HCT116 (cell line): ENCODE results near the gene CSF1R. TPM values are rescaled to one million over a fixed set of nuclear protein-coding genes. Genes with fewer than 3 reads are reported as not detected.

ENCODE experiments used
- ATAC-seq: fragments of 200-7000 bp; cut with Tn5 transposase; 2 replicates; pipeline ENCODE4 v1.9.1; 2020; ENCODE audit warnings: mild to moderate bottlenecking, moderate library complexity
- BruUV-seq: library from RNA; stranded (reverse); fragments of 400-500 nt; replicated peaks from 2 replicates; lab custom pipeline; 2021; lab: Mats Ljungman, UMichigan
- CTCF ChIA-PET: fragments of 300-600 bp; sonication (Branson Sonifier 250); formaldehyde crosslinking; loops from one replicate; lab custom pipeline; 2021; ENCODE audit warnings: antibody characterized with exemption; lab: Charles Lee
- POLR2A ChIA-PET: fragments of 300-600, 350-600 bp; sonication (Branson Sonifier 250); formaldehyde crosslinking; loops from one replicate; lab custom pipeline; 2021; ENCODE audit warnings: antibody characterized with exemption; lab: Charles Lee
- RAD21 ChIA-PET, 2 experiments: fragments of 300-600 bp; sonication (Branson Sonifier 250); formaldehyde crosslinking; loops; one replicate each; lab custom pipeline; 2023; ENCODE audit warnings: low total read pairs in 2 of 2; ENCODE audit not compliant: uncharacterized antibody in 2 of 2, unreplicated experiment in 2 of 2, low non-redundant PET in 1 of 2; lab: Charles Lee
- DNase-seq: peaks from one replicate; pipeline ENCODE4 v3.0.0-alpha.2; 2010; ENCODE audit warnings: low read depth, low spot score
- H2AFZ ChIP-seq: fragments of 200-600 bp; shearing (Covaris generic), sonication (generic); 2 replicates; pipeline ENCODE4 v1.6.1; 2017; ENCODE audit warnings: low read depth, mixed run types, mixed read lengths, antibody characterized with exemption, low read length; ENCODE audit not compliant: poor library complexity, severe bottlenecking
- H3K27ac ChIP-seq: 2 replicates; pipeline ENCODE4 v1.5.1; 2012; ENCODE audit warnings: low read depth, low read length
- H3K27me3 ChIP-seq: fragments of 200-600 bp; sonication (generic); 2 replicates; pipeline ENCODE4 v1.6.1; 2016; ENCODE audit warnings: mixed run types, low read length, mixed read lengths; ENCODE audit not compliant: insufficient read depth
- H3K36me3 ChIP-seq, 2 experiments: fragments of 200-500 bp in 1 of 2; fragments of 200-600 bp in 1 of 2; sonication (Bioruptor generic) in 1 of 2; sonication (generic) in 1 of 2; 2 replicates each; pipeline versions ENCODE4 v1.5.1 to v1.6.1; 2014 to 2016; ENCODE audit warnings: low read length in 2 of 2, inconsistent platforms in 1 of 2, mixed read lengths in 1 of 2, mixed run types in 1 of 2; ENCODE audit not compliant: insufficient read depth in 2 of 2, control insufficient read depth in 1 of 2
- H3K4me1 ChIP-seq, 2 experiments: fragments of 200-600 bp in 1 of 2; sonication (generic) in 1 of 2; 2 replicates each; pipeline versions ENCODE4 v1.5.1 to v1.6.1; 2012 to 2017; ENCODE audit warnings: low read length in 2 of 2, inconsistent platforms in 1 of 2, mild to moderate bottlenecking in 1 of 2, mixed read lengths in 1 of 2, mixed run types in 1 of 2, moderate library complexity in 1 of 2; ENCODE audit not compliant: insufficient read depth in 2 of 2, control insufficient read depth in 1 of 2
- H3K4me2 ChIP-seq: fragments of 200-600 bp; sonication (generic); 2 replicates; pipeline ENCODE4 v1.6.1; 2017; ENCODE audit warnings: mixed run types, low read length, mixed read lengths
- H3K4me3 ChIP-seq, 2 experiments: fragments of 200-600 bp in 1 of 2; sonication (generic) in 1 of 2; replicated peaks in 1 of 2; 2 replicates each; pipeline ENCODE4 v1.5.1; 2011 to 2016; ENCODE audit warnings: low read length in 2 of 2, control low read depth in 1 of 2, low read depth in 1 of 2, mild to moderate bottlenecking in 1 of 2, mixed read lengths in 1 of 2, mixed run types in 1 of 2
- H3K79me2 ChIP-seq: fragments of 200-600 bp; sonication (generic); 2 replicates; pipeline ENCODE4 v1.6.1; 2017; ENCODE audit warnings: mild to moderate bottlenecking, mixed run types, low read length, moderate library complexity, mixed read lengths; ENCODE audit not compliant: insufficient read depth
- H3K9ac ChIP-seq: fragments of 200-600 bp; sonication (generic); 2 replicates; pipeline ENCODE4 v1.6.1; 2016; ENCODE audit warnings: low read length, mixed read lengths
- H3K9me2 ChIP-seq: fragments of 200-600 bp; sonication (generic), shearing (Covaris generic); 2 replicates; pipeline ENCODE4 v1.6.1; 2017; ENCODE audit warnings: mixed run types, mild to moderate bottlenecking, moderate library complexity; ENCODE audit not compliant: insufficient read depth
- H3K9me3 ChIP-seq, 2 experiments: fragments of 200-500 bp in 1 of 2; fragments of 200-600 bp in 1 of 2; sonication (Bioruptor generic) in 1 of 2; sonication (generic) in 1 of 2; 2 replicates each; pipeline ENCODE4 v1.6.1; 2014 to 2017; ENCODE audit warnings: low read length in 2 of 2, mixed read lengths in 2 of 2, inconsistent platforms in 1 of 2, low read depth in 1 of 2, mild to moderate bottlenecking in 1 of 2, mixed run types in 1 of 2, moderate library complexity in 1 of 2; ENCODE audit not compliant: control insufficient read depth in 1 of 2, insufficient read depth in 1 of 2
- H4K20me1 ChIP-seq: fragments of 200-600 bp; sonication (generic), shearing (Covaris generic); 2 replicates; pipeline ENCODE4 v1.6.1; 2017; ENCODE audit warnings: mixed run types, mild to moderate bottlenecking, moderate library complexity; ENCODE audit not compliant: insufficient read depth
- CBX3 ChIP-seq: IDR thresholded peaks from 2 replicates; pipeline ENCODE4 v1.6.1; 2012; ENCODE audit warnings: low read depth
- EZH2 ChIP-seq: fragments of 200-600 bp; sonication (generic); IDR thresholded peaks from 2 replicates; pipeline ENCODE4 v1.6.1; 2017; ENCODE audit warnings: antibody characterized with exemption, mixed run types
- EZH2phosphoT487 ChIP-seq: fragments of 200-600 bp; IDR thresholded peaks from 2 replicates; pipeline ENCODE4 v1.6.1; 2018; ENCODE audit warnings: antibody characterized with exemption, borderline replicate concordance
- FOSL1 ChIP-seq: IDR thresholded peaks from 2 replicates; pipeline ENCODE4 v1.6.1; 2012; ENCODE audit warnings: low read depth
- JUND ChIP-seq: IDR thresholded peaks from 2 replicates; pipeline ENCODE4 v1.6.1; 2012
- POLR2A ChIP-seq: IDR thresholded peaks from 2 replicates; pipeline ENCODE4 v1.7.0; 2011; ENCODE audit warnings: borderline replicate concordance; ENCODE audit not compliant: insufficient read depth, insufficient read length; ENCODE audit errors: extremely low read depth
- POLR2AphosphoS5 ChIP-seq: IDR thresholded peaks from 2 replicates; pipeline ENCODE4 v1.6.1; 2011; ENCODE audit warnings: mild to moderate bottlenecking, low read depth, low read length, moderate library complexity
- SIN3A ChIP-seq: IDR thresholded peaks from 2 replicates; pipeline ENCODE4 v1.6.1; 2012; ENCODE audit warnings: low read depth
- SP1 ChIP-seq: IDR thresholded peaks from 2 replicates; pipeline ENCODE4 v1.6.1; 2012; ENCODE audit warnings: low read depth
- TCF7L2 ChIP-seq: IDR thresholded peaks from 2 replicates; pipeline ENCODE4 v1.7.0; 2011; ENCODE audit warnings: borderline replicate concordance, inconsistent platforms; ENCODE audit not compliant: insufficient read depth, insufficient read length; ENCODE audit errors: extremely low read depth
- ZFX ChIP-seq: fragments of 450-650 bp; IDR thresholded peaks from 2 replicates; pipeline ENCODE4 v1.6.1; 2017
- ZNF274 ChIP-seq: fragments of 200-500 bp; sonication (Bioruptor generic); IDR thresholded peaks from 2 replicates; pipeline ENCODE4 v1.6.1; 2014; ENCODE audit warnings: mild to moderate bottlenecking, low read depth, low read length, inconsistent platforms
- intact Hi-C: fragments of 100-400 bp; cut with micrococcal nuclease; formaldehyde crosslinking; loops from 2 replicates; pipeline ENCODE4 v1.10.0; 2022
- total RNA-seq: library from RNA; stranded (reverse); gene quantifications from one replicate; pipeline ENCODE4 v1.2.1, GENCODE V29; 2021; ENCODE audit not compliant: unreplicated experiment
- TF ChIP-seq, protein P1 (sequence below): IDR thresholded peaks from 2 replicates; pipeline ENCODE4 v1.6.1; 2012
- TF ChIP-seq, protein P2 (sequence below): IDR thresholded peaks from 2 replicates; pipeline ENCODE4 v1.6.1; 2011; ENCODE audit warnings: mild to moderate bottlenecking, low read length, moderate library complexity; ENCODE audit not compliant: insufficient replicate concordance; ENCODE audit errors: extremely low read depth
- TF ChIP-seq, protein P3 (sequence below), 3 experiments: fragments of 200-600 bp in 1 of 3; sonication (generic) in 1 of 3; IDR thresholded peaks in 2 of 3; conservative IDR thresholded peaks in 1 of 3; 2 replicates each; pipeline ENCODE4 v1.5.1; 2012 to 2017; ENCODE audit warnings: low read depth in 2 of 3, low read length in 2 of 3, antibody characterized with exemption in 1 of 3, borderline replicate concordance in 1 of 3, control low read depth in 1 of 3, mild to moderate bottlenecking in 1 of 3, mixed read lengths in 1 of 3, mixed run types in 1 of 3, moderate library complexity in 1 of 3; ENCODE audit not compliant: insufficient read depth in 1 of 3

Gene CSF1R
- total RNA-seq, 1 experiment from 2014 or later: 0.17 TPM

GRCh38 chr5:150064681-150065220 lies 21.6 kb downstream of the CSF1R start:
- TF ChIP-seq ZFX (no peak), TCF7L2 (no peak), SIN3A (no peak), POLR2AphosphoS5 (no peak)
- TF ChIP-seq, protein P1, sequence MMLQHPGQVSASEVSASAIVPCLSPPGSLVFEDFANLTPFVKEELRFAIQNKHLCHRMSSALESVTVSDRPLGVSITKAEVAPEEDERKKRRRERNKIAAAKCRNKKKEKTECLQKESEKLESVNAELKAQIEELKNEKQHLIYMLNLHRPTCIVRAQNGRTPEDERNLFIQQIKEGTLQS: no peak
- TF ChIP-seq, all 23 proteins: peak for 0
- Histone ChIP-seq H3K4me3 (no peak overlapping the region), H4K20me1 (no peaks in the 10 kb centered on the region), H3K36me3 (no peaks in the 10 kb centered on the region), H2AFZ (no peak overlapping the region), H3K27ac (no peak overlapping the region), H3K79me2 (no peaks in the 10 kb centered on the region), H3K9ac (no peak overlapping the region), H3K9me2 (no peaks in the 10 kb centered on the region), H3K4me2 (no peak overlapping the region), H3K4me1 (peaks cover 0 to 3% of the 10 kb centered on the region in 2 experiments; a peak in 1 of 4 replicates), H3K27me3 (no peaks in the 10 kb centered on the region), H3K9me3 (no peaks in the 10 kb centered on the region)
- ATAC-seq: no peak
- intact Hi-C loops: no loop called here
- BruUV-seq: no TSS peak
- ChIA-PET CTCF (no interaction called here), POLR2A (no interaction called here), RAD21 (no interaction called here)
- no peak for DNase-seq

- H3K4me3 ChIP-seq: no peak overlapping the region
- ChIA-PET POLR2A (no interaction called here), CTCF (no interaction called here), RAD21 (no interaction called here)
- no peak overlapping the region for H3K9ac ChIP-seq
- intact Hi-C loops: no loop called here
- H3K27me3 ChIP-seq: no peaks in the 10 kb centered on the region
- no peaks in the 10 kb centered on the region for H3K79me2 ChIP-seq
- H3K27ac ChIP-seq: no peak overlapping the region
- no peaks in the 10 kb centered on the region for H4K20me1 ChIP-seq
- peaks cover 0 to 6% of the 10 kb centered on the region in 2 experiments; a peak in 1 of 4 replicates for H3K4me1 ChIP-seq
- H3K4me2 ChIP-seq: no peak overlapping the region
- H3K36me3 ChIP-seq: no peaks in the 10 kb centered on the region
- H3K9me2 ChIP-seq: no peaks in the 10 kb centered on the region
- DNase-seq (no peak), ATAC-seq (no peak)
- BruUV-seq: no TSS peak
- no peak overlapping the region for H2AFZ ChIP-seq
- no peaks in the 10 kb centered on the region for H3K9me3 ChIP-seq
- TF ChIP-seq, protein P2, sequence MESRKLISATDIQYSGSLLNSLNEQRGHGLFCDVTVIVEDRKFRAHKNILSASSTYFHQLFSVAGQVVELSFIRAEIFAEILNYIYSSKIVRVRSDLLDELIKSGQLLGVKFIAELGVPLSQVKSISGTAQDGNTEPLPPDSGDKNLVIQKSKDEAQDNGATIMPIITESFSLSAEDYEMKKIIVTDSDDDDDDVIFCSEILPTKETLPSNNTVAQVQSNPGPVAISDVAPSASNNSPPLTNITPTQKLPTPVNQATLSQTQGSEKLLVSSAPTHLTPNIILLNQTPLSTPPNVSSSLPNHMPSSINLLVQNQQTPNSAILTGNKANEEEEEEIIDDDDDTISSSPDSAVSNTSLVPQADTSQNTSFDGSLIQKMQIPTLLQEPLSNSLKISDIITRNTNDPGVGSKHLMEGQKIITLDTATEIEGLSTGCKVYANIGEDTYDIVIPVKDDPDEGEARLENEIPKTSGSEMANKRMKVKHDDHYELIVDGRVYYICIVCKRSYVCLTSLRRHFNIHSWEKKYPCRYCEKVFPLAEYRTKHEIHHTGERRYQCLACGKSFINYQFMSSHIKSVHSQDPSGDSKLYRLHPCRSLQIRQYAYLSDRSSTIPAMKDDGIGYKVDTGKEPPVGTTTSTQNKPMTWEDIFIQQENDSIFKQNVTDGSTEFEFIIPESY: no peak
- TF ChIP-seq POLR2A: no peak
- TF ChIP-seq EZH2: no peak
- no peak for TF ChIP-seq JUND
- no peak for TF ChIP-seq ZNF274
- no peak for TF ChIP-seq SIN3A
- TF ChIP-seq, protein P3, sequence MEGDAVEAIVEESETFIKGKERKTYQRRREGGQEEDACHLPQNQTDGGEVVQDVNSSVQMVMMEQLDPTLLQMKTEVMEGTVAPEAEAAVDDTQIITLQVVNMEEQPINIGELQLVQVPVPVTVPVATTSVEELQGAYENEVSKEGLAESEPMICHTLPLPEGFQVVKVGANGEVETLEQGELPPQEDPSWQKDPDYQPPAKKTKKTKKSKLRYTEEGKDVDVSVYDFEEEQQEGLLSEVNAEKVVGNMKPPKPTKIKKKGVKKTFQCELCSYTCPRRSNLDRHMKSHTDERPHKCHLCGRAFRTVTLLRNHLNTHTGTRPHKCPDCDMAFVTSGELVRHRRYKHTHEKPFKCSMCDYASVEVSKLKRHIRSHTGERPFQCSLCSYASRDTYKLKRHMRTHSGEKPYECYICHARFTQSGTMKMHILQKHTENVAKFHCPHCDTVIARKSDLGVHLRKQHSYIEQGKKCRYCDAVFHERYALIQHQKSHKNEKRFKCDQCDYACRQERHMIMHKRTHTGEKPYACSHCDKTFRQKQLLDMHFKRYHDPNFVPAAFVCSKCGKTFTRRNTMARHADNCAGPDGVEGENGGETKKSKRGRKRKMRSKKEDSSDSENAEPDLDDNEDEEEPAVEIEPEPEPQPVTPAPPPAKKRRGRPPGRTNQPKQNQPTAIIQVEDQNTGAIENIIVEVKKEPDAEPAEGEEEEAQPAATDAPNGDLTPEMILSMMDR (IDR thresholded peaks at IDR 0.05 in 2 of 3, conservative IDR thresholded peaks at IDR 0.05 in 1 of 3; ENCODE audit: borderline replicate concordance in 1 of 3, insufficient read depth in 1 of 3, low read depth in 2 of 3, low read length in 2 of 3): no peak
- TF ChIP-seq EZH2phosphoT487: no peak
- TF ChIP-seq SP1: no peak
- TF ChIP-seq FOSL1: no peak
- TF ChIP-seq CBX3: no peak
Observed at GRCh38 chr5:150063638-150064037, 22.7 kb downstream of the CSF1R start.
